HL-60 (cell line): ENCODE data around the gene LBX1.

Source experiments
- CTCF ChIP-seq: IDR thresholded peaks from one replicate; pipeline ENCODE4 v1.5.1; 2011; ENCODE audit warnings: low read length, control low read depth, inconsistent platforms; ENCODE audit not compliant: insufficient read depth
- GABPA ChIP-seq: IDR thresholded peaks from 2 replicates; pipeline ENCODE4 v1.6.1; 2012; ENCODE audit warnings: low read depth
- POLR2AphosphoS5 ChIP-seq: IDR thresholded peaks from 2 replicates; pipeline ENCODE4 v1.6.1; 2012; ENCODE audit warnings: low read depth
- REST ChIP-seq: IDR thresholded peaks from 2 replicates; pipeline ENCODE4 v1.6.1; 2012; ENCODE audit warnings: low read depth; ENCODE audit not compliant: insufficient replicate concordance

- TF ChIP-seq REST (no peak), CTCF (no peak), POLR2AphosphoS5 (no peak), GABPA (no peak)
These were observed 22.2 kb downstream of the LBX1 start for GRCh38 chr10:101207026-101207425.
